Suprapubic skin (tissue), 3 donors: ENCODE measurements around the gene FRY.

Experiments
- CTCF ChIP-seq, 2 donors: fragments of 200-600 bp in 1 of 2; fragments of 450-650 bp in 1 of 2; sonication (generic) in 1 of 2; IDR thresholded peaks; one replicate each; pipeline ENCODE4 v1.5.1; 2016 to 2019; ENCODE audit warnings: antibody characterized with exemption in 2 of 2, mild to moderate bottlenecking in 1 of 2, moderate library complexity in 1 of 2
- POLR2A ChIP-seq, 2 donors: fragments of 450-650 bp; IDR thresholded peaks; one replicate each; pipeline ENCODE4 v1.6.1; 2017; ENCODE audit warnings: antibody characterized with exemption in 2 of 2, mild to moderate bottlenecking in 2 of 2, moderate library complexity in 2 of 2

GRCh38 chr13:32016631-32017030 is 14.9 kb upstream of the FRY start:
- no peak for TF ChIP-seq POLR2A (IDR thresholded peaks at IDR 0.05)
- no peak for TF ChIP-seq CTCF (IDR thresholded peaks at IDR 0.05)
